IPS-18c (cell line): ENCODE results near the gene FTCD.
"Not testable (repeated sequence)": the region's sequence is repeated elsewhere in the genome, so short reads cannot be mapped to it uniquely, and the experiment has no call there.

ENCODE experiments used
- H3K4me3 ChIP-seq: 2 replicates; pipeline ENCODE4 v1.7.0; 2013; ENCODE audit warnings: low read depth, mild to moderate bottlenecking, low read length, moderate library complexity; ENCODE audit not compliant: insufficient read depth
- H3K9me3 ChIP-seq: one replicate; pipeline ENCODE4 v1.6.1; 2013; ENCODE audit warnings: mild to moderate bottlenecking, low read length, moderate library complexity; ENCODE audit not compliant: control insufficient read depth, insufficient read depth

The FTCD gene, protein sequence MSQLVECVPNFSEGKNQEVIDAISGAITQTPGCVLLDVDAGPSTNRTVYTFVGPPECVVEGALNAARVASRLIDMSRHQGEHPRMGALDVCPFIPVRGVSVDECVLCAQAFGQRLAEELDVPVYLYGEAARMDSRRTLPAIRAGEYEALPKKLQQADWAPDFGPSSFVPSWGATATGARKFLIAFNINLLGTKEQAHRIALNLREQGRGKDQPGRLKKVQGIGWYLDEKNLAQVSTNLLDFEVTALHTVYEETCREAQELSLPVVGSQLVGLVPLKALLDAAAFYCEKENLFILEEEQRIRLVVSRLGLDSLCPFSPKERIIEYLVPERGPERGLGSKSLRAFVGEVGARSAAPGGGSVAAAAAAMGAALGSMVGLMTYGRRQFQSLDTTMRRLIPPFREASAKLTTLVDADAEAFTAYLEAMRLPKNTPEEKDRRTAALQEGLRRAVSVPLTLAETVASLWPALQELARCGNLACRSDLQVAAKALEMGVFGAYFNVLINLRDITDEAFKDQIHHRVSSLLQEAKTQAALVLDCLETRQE

GRCh38 chr21:46155514-46156377, at the start of gene FTCD:
TSS of gene FTCD (minus strand) at chr21:46155579. CDS start at chr21:46155523, 56 bp downstream.
- Histone ChIP-seq H3K9me3 (no peaks in the 10 kb centered on the region), H3K4me3 (no peak within 1 kb of the TSS)

DNA sequence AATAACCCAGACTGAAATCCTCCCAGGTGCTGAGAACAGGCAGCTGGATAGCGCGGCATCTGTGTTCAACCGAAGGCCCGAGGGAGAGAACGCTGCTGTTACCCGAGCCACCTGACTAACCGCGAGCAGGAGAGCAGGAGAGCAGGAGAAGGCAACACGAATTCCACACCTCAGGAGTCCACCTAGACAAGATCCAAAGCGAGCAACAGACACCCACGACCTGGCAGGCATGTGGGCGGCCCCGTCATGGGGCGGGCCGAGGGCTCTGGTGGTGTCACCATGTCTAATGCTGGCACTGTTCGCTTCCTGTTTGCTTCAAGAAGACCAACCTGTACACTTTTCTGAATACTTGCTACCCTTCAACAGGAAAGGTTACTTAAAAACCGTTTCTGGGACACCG, 49.8 kb upstream of the FTCD start:
- no peak overlapping the region for H3K4me3 ChIP-seq
- no peaks in the 10 kb centered on the region for H3K9me3 ChIP-seq

DNA sequence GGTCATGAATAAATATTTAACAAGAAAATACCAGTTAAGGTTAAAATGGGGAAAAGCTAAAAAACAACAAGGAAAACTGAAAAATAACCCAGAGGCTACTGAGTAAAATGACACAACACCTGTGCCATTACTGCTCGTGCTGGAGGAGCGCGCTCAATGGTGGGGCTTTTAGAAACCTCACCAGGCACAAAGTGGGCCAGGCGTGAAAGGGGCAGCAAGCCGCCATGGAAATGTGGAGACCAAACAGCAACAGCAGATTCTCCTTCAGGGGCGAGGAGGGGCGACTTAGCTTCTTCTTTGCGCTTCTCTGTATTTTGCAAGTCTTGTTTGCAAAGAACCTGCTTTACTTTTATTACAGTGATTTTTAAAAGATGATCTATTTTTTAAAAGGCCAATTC, 47.8 kb upstream of the FTCD start:
- Histone ChIP-seq H3K9me3 (no peaks in the 10 kb centered on the region), H3K4me3 (no peak overlapping the region)

DNA sequence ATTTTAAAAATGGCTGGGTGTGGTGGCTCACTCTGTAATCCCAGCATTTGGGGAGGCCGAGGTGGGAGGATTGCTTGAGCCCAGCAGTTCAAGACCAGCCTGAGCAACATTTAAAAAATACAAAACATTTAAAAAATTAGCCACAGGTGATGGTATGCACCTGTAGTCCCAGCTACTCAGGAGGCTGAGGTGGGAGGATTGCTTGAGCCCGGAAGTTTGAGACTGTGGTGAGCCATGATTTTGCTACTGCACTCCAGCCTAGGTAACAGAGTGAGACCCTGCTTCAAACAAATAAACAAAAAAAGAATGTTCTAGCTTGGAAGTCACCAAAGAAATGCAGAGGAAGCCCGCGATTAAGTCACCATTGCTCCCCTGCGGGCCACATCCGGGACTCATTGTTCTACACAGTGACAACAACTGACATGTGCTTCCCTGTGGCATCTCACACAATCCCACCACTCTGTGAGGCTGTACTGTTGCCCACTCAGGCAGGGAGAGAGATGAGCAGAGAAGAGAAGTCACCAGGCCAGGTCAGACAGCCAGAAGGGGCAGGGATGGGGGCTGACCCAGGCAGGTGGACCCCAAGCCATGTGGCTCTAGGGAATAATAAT, 47.3 kb upstream of the FTCD start:
- no peaks in the 10 kb centered on the region for H3K9me3 ChIP-seq
- H3K4me3 ChIP-seq: no peak overlapping the region

GRCh38 chr21:46200877-46201803, 45.8 kb upstream of the FTCD start:
- not testable (repeated sequence) for H3K4me3 ChIP-seq, H3K9me3 ChIP-seq

- no peaks in the 10 kb centered on the region for H3K9me3 ChIP-seq
- H3K4me3 ChIP-seq: no peak overlapping the region
Observed at GRCh38 chr21:46199436-46200373, 44.3 kb upstream of the FTCD start.

DNA sequence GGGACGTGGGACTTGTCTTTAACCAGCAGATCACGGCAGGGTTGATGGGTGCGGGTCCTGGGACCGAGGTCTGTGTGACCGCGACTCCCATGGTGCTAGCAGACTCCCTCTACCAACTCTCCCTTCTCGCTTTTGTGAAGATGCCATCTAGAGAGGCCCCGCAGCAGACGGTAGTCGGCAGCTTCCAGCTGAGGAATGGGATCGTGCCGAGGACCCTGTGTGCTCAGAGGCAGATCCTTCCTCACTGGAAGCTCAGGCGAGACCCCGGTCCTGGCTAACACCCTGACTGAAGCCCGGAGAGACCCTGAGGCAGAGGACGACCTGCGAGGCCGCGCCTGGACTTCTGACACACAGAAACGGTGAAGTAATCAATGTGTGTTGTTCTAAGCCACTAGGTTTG, 41.4 kb upstream of the FTCD start:
- H3K4me3 ChIP-seq: no peak overlapping the region
- H3K9me3 ChIP-seq: no peaks in the 10 kb centered on the region

DNA sequence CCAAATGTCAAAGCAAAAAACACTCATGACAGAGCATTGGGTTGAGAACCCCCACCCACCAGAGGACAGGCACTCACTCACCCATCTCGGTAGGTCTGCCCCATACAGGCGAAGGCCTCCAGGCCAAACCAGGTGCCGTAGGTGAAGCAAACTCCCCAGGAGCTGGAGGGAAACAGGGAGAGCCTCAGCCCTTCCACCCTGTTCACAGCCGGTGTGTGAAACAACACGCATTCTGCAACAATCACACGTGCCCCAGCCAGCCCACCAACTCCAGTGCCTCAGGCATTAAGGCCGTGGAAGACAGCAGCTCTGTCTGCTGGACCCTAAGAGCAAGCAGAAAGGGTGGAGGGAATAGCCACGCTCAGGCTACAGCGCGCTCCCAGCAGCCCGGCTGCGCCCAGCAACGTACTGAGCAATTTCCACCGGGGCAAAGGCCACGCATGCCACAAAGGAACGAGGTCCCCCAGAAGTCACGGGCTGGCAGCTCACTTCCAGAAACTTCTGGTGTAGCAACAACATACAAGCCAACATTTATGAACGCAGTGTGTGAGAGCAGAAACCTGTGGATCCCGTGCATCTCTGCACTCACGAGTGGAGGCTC, 40.3 kb upstream of the FTCD start:
- no peak overlapping the region for H3K4me3 ChIP-seq
- no peaks in the 10 kb centered on the region for H3K9me3 ChIP-seq

- H3K9me3 ChIP-seq: no peaks in the 10 kb centered on the region
- no peak overlapping the region for H3K4me3 ChIP-seq
Observed at GRCh38 chr21:46194374-46195334, 39.3 kb upstream of the FTCD start.

DNA sequence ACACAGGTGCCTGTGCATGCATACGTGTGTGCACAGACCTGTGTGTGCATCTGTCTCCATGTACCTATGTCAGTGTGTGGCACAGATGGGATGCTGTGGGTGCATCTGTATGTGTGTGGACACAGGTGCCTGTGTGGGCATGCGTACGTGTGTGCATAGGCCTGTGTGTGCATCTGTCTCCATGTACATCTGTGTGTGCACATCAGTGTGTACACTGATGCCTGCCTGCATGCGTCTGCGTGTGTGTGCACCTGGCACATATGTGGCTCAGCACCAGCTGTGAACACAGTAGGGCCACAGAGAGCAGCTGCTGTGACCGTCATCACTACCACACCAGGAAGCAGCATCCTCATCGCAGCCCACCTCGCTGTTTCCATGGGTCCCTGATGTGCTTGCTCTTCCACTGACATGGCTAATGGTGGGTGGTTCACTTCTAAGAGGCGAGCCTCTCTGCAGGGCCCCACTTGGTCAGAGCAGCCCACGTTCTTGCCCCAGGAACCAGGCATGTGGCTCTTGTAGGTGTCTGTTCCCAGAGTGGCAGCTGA, 38.5 kb upstream of the FTCD start:
- no peaks in the 10 kb centered on the region for H3K9me3 ChIP-seq
- no peak overlapping the region for H3K4me3 ChIP-seq

GRCh38 chr21:46191686-46192575, 36.6 kb upstream of the FTCD start:
- H3K4me3 ChIP-seq: no peak overlapping the region
- H3K9me3 ChIP-seq: no peaks in the 10 kb centered on the region

DNA sequence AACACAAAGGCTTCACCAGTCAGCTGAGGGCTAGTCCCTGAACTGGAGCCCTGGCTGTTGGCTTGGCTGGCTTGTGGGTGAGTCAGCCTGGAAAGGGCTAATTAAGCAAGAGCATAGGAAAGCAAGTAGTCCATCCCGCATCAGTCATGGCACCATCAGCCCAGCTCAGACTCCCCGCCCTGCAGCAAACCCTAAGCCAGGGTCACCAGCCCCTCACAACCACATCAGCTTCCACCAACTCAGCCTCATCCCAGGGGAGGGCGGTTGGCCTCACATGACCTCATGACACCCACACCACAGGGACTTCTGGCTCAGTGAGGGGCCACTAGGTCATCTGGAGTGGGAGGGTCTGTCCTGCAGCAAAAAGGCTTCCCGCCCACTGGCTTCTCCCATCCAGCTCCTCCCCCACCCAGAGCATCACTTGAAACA, 35.9 kb upstream of the FTCD start:
- Histone ChIP-seq H3K4me3 (no peak overlapping the region), H3K9me3 (no peaks in the 10 kb centered on the region)

- H3K9me3 ChIP-seq: no peaks in the 10 kb centered on the region
- no peak overlapping the region for H3K4me3 ChIP-seq
Observed at GRCh38 chr21:46190491-46191131, 35.2 kb upstream of the FTCD start.
